Lower lobe of right lung (tissue), 2 donors: Measurements from ENCODE around the gene XPO5. TPM values are rescaled to one million over a fixed set of nuclear protein-coding genes. Genes with fewer than 3 reads are reported as not detected.
"Not testable (repeated sequence)": the region's sequence is repeated elsewhere in the genome, so short reads cannot be mapped to it uniquely, and the experiment has no call there.

ENCODE experiments used
- ATAC-seq, 2 donors: fragments of 200-7000 bp; cut with Tn5 transposase; one replicate each; pipeline ENCODE4 v1.9.1; 2020 to 2022; ENCODE audit warnings: mild to moderate bottlenecking in 2 of 2, moderate library complexity in 2 of 2
- DNase-seq: peaks from one replicate; pipeline ENCODE4 v3.0.0-alpha.2; 2020
- H3K27ac ChIP-seq: fragments of 200-600 bp; one replicate; pipeline ENCODE4 v1.8.0; 2022
- H3K27me3 ChIP-seq: fragments of 200-600 bp; one replicate; pipeline ENCODE4 v1.8.0; 2022; ENCODE audit warnings: low read depth
- H3K36me3 ChIP-seq: fragments of 200-600 bp; one replicate; pipeline ENCODE4 v1.8.0; 2022; ENCODE audit warnings: mild to moderate bottlenecking
- H3K4me1 ChIP-seq: fragments of 200-600 bp; one replicate; pipeline ENCODE4 v1.8.0; 2022
- H3K4me3 ChIP-seq: fragments of 200-600 bp; one replicate; pipeline ENCODE4 v1.8.0; 2022; ENCODE audit warnings: mild to moderate bottlenecking
- H3K9me3 ChIP-seq: fragments of 200-600 bp; one replicate; pipeline ENCODE4 v1.8.0; 2022
- CTCF ChIP-seq: fragments of 200-600 bp; IDR thresholded peaks from one replicate; pipeline ENCODE4 v1.8.0; 2022; ENCODE audit warnings: antibody characterized with exemption, mild to moderate bottlenecking
- intact Hi-C: fragments of 100-400 bp; cut with DNase I; formaldehyde crosslinking; loops from one replicate; pipeline ENCODE4 v1.11.0; 2022
- total RNA-seq: library from RNA; stranded (reverse); fragmentation: NEBNext Ultra II Directional; extraction: Animal tissue kit (Norgen Biotek cat#: 25700); gene quantifications from one replicate; pipeline ENCODE4 v1.2.1, GENCODE V29; 2021
- donor health status: DM: no; HTN: yes; CAD: no; lungs with severe emphysema.

Gene XPO5
- total RNA-seq, 1 donor from 2014 or later: 29.9 TPM

GRCh38 chr6:43600595-43600994, 24.8 kb upstream of the XPO5 start:
- no peak for ATAC-seq
- no peaks in the 10 kb centered on the region for H3K9me3 ChIP-seq
- peaks cover 86% of the 10 kb centered on the region for H3K36me3 ChIP-seq
- no peak for TF ChIP-seq CTCF
- no peaks in the 10 kb centered on the region for H3K4me1 ChIP-seq
- no peak for DNase-seq
- no peak overlapping the region for H3K27ac ChIP-seq
- H3K27me3 ChIP-seq: no peaks in the 10 kb centered on the region
- no peak overlapping the region for H3K4me3 ChIP-seq
- intact Hi-C loops: no loop called here

- ATAC-seq (no peak), DNase-seq (no peak)
- Histone ChIP-seq H3K4me1 (no peaks in the 10 kb centered on the region), H3K27ac (no peak overlapping the region), H3K4me3 (no peak overlapping the region), H3K36me3 (peaks cover 63% of the 10 kb centered on the region), H3K9me3 (no peaks in the 10 kb centered on the region), H3K27me3 (no peaks in the 10 kb centered on the region)
- no peak for TF ChIP-seq CTCF
- intact Hi-C loops: no loop called here
Observed at GRCh38 chr6:43593938-43594337, 18.1 kb upstream of the XPO5 start.

- H3K4me1 ChIP-seq, H3K9me3 ChIP-seq, H3K27me3 ChIP-seq, intact Hi-C loops, H3K4me3 ChIP-seq, H3K27ac ChIP-seq, DNase-seq, ATAC-seq: not testable (repeated sequence)
- peaks cover 81% of the 10 kb centered on the region for H3K36me3 ChIP-seq
Observed at GRCh38 chr6:43589564-43589963, 13.7 kb upstream of the XPO5 start.

- ATAC-seq: no peak
- intact Hi-C loops: no loop called here
Observed at GRCh38 chr6:43588194-43588593, 12.4 kb upstream of the XPO5 start.

GRCh38 chr6:43584892-43585570, 9.2 kb upstream of the XPO5 start:
- H3K27ac ChIP-seq: no peak overlapping the region
- ATAC-seq (no peak), DNase-seq (no peak)
- no peak for TF ChIP-seq CTCF
- H3K27me3 ChIP-seq: no peaks in the 10 kb centered on the region
- no peak overlapping the region for H3K4me3 ChIP-seq
- no peaks in the 10 kb centered on the region for H3K4me1 ChIP-seq
- intact Hi-C loops: no loop called here
- no peaks in the 10 kb centered on the region for H3K9me3 ChIP-seq
- peaks cover 76% of the 10 kb centered on the region for H3K36me3 ChIP-seq

More at GRCh38 chr6:43588194-43588593, 12.4 kb upstream of the XPO5 start:
- H3K27me3 ChIP-seq: no peaks in the 10 kb centered on the region
- no peaks in the 10 kb centered on the region for H3K4me1 ChIP-seq
- no peaks in the 10 kb centered on the region for H3K9me3 ChIP-seq
- no peak for DNase-seq
- no peak overlapping the region for H3K27ac ChIP-seq
- peaks cover 91% of the 10 kb centered on the region for H3K36me3 ChIP-seq
- no peak for TF ChIP-seq CTCF
- no peak overlapping the region for H3K4me3 ChIP-seq

GRCh38 chr6:43582911-43583310, 7.1 kb upstream of the XPO5 start:
- intact Hi-C loops: no loop called here
- Histone ChIP-seq H3K9me3 (no peaks in the 10 kb centered on the region), H3K27ac (no peak overlapping the region), H3K4me1 (peaks cover 6% of the 10 kb centered on the region), H3K4me3 (no peak overlapping the region), H3K36me3 (peaks cover 56% of the 10 kb centered on the region), H3K27me3 (no peaks in the 10 kb centered on the region)
- ATAC-seq: no peak
- no peak for DNase-seq
- TF ChIP-seq CTCF: no peak
